ENCODE measurements around the gene ALOX15B. TPM values are rescaled to one million over a fixed set of nuclear protein-coding genes. Genes with fewer than 3 reads are reported as not detected.
A peak's percentile ranks its signal among the peaks of the same experiment; 100 is the strongest.

ALOX15B gene
- total RNA-seq, 1 experiment from 2014 or later: 0.30 TPM

DNA sequence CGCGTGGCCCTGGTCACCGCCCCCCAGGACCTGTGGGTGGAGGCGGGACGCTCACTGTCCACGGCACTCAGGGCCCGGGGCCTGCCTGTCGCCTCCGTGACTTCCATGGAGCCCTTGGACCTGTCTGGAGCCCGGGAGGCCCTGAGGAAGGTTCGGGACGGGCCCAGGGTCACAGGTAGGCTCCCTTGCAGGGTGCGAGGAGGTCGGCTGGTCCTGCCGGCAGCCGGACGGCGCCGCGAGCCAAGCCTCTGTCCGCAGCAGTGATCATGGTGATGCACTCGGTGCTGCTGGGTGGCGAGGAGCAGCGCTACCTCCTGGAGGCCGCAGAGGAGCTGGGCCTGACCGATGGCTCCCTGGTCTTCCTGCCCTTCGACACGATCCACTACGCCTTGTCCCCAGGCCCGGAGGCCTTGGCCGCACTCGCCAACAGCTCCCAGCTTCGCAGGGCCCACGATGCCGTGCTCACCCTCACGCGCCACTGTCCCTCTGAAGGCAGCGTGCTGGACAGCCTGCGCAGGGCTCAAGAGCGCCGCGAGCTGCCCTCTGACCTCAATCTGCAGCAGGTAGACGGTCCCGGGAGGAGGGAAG is 35.2 kb upstream of the ALOX15B start:
- Histone ChIP-seq H3K4me1 (ENCODE audit: control insufficient read depth in 1 of 2, insufficient read depth in 2 of 2, low read length in 2 of 2) (peaks cover 0 to 11% of the 10 kb centered on the region in 2 experiments; a peak in 2 of 4 replicates), H3K9ac (ENCODE audit: low read length) (no peak overlapping the region), H3K9me2 (ENCODE audit: insufficient read depth) (no peaks in the 10 kb centered on the region), H3K36me3 (ENCODE audit: control insufficient read depth in 1 of 2, insufficient read depth in 2 of 2, low read length in 2 of 2) (no peaks in the 10 kb centered on the region), H3K4me3 (replicated peaks in 1 of 2; ENCODE audit: low read depth in 1 of 2, low read length in 2 of 2) (no peak overlapping the region), H3K27ac (ENCODE audit: low read depth, low read length) (peak overlapping the region; percentile 13; the same call in 1 of the 2 replicates), H3K4me2 (ENCODE audit: low read length) (no peak overlapping the region), H3K27me3 (ENCODE audit: insufficient read depth, low read length) (no peaks in the 10 kb centered on the region), H3K9me3 (ENCODE audit: control insufficient read depth in 1 of 2, insufficient read depth in 1 of 2, low read depth in 1 of 2, low read length in 2 of 2) (no peaks in the 10 kb centered on the region), H4K20me1 (ENCODE audit: insufficient read depth) (no peaks in the 10 kb centered on the region), H2AFZ (ENCODE audit: low read depth, low read length, poor library complexity, severe bottlenecking) (no peak overlapping the region), H3K79me2 (ENCODE audit: insufficient read depth, low read length) (no peaks in the 10 kb centered on the region)
- ChIA-PET POLR2A (no interaction called here), RAD21 (ENCODE audit: low non-redundant PET in 1 of 2, low total read pairs in 2 of 2, uncharacterized antibody in 2 of 2, unreplicated experiment in 2 of 2) (no interaction called here), CTCF (no interaction called here)
- DNase-seq (ENCODE audit: low read depth, low spot score) (no peak), ATAC-seq (no peak)
- intact Hi-C loops (cut with micrococcal nuclease): no loop called here
- TF ChIP-seq, protein P1, sequence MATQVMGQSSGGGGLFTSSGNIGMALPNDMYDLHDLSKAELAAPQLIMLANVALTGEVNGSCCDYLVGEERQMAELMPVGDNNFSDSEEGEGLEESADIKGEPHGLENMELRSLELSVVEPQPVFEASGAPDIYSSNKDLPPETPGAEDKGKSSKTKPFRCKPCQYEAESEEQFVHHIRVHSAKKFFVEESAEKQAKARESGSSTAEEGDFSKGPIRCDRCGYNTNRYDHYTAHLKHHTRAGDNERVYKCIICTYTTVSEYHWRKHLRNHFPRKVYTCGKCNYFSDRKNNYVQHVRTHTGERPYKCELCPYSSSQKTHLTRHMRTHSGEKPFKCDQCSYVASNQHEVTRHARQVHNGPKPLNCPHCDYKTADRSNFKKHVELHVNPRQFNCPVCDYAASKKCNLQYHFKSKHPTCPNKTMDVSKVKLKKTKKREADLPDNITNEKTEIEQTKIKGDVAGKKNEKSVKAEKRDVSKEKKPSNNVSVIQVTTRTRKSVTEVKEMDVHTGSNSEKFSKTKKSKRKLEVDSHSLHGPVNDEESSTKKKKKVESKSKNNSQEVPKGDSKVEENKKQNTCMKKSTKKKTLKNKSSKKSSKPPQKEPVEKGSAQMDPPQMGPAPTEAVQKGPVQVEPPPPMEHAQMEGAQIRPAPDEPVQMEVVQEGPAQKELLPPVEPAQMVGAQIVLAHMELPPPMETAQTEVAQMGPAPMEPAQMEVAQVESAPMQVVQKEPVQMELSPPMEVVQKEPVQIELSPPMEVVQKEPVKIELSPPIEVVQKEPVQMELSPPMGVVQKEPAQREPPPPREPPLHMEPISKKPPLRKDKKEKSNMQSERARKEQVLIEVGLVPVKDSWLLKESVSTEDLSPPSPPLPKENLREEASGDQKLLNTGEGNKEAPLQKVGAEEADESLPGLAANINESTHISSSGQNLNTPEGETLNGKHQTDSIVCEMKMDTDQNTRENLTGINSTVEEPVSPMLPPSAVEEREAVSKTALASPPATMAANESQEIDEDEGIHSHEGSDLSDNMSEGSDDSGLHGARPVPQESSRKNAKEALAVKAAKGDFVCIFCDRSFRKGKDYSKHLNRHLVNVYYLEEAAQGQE (IDR thresholded peaks at IDR 0.05; ENCODE audit: low read depth): no peak
- TF ChIP-seq ZFX (IDR thresholded peaks at IDR 0.05) (no peak), JUND (IDR thresholded peaks at IDR 0.05) (no peak), EZH2 (IDR thresholded peaks at IDR 0.05) (no peak), EGR1 (IDR thresholded peaks at IDR 0.05; ENCODE audit: low read depth) (no peak), ZNF274 (IDR thresholded peaks at IDR 0.05; ENCODE audit: low read depth, low read length) (no peak), TCF7L2 (IDR thresholded peaks at IDR 0.05; ENCODE audit: borderline replicate concordance, extremely low read depth, insufficient read depth, insufficient read length) (no peak), RAD21 (IDR thresholded peaks at IDR 0.05; ENCODE audit: low read depth) (no peak), EZH2phosphoT487 (IDR thresholded peaks at IDR 0.05; ENCODE audit: borderline replicate concordance) (no peak), POLR2AphosphoS5 (IDR thresholded peaks at IDR 0.05; ENCODE audit: low read depth, low read length) (no peak), CBX3 (IDR thresholded peaks at IDR 0.05; ENCODE audit: low read depth) (no peak), SRF (IDR thresholded peaks at IDR 0.05; ENCODE audit: low read depth) (no peak)
- TF ChIP-seq, protein P2, sequence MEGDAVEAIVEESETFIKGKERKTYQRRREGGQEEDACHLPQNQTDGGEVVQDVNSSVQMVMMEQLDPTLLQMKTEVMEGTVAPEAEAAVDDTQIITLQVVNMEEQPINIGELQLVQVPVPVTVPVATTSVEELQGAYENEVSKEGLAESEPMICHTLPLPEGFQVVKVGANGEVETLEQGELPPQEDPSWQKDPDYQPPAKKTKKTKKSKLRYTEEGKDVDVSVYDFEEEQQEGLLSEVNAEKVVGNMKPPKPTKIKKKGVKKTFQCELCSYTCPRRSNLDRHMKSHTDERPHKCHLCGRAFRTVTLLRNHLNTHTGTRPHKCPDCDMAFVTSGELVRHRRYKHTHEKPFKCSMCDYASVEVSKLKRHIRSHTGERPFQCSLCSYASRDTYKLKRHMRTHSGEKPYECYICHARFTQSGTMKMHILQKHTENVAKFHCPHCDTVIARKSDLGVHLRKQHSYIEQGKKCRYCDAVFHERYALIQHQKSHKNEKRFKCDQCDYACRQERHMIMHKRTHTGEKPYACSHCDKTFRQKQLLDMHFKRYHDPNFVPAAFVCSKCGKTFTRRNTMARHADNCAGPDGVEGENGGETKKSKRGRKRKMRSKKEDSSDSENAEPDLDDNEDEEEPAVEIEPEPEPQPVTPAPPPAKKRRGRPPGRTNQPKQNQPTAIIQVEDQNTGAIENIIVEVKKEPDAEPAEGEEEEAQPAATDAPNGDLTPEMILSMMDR (IDR thresholded peaks at IDR 0.05 in 2 of 3, conservative IDR thresholded peaks at IDR 0.05 in 1 of 3; ENCODE audit: borderline replicate concordance in 1 of 3, insufficient read depth in 1 of 3, low read depth in 2 of 3, low read length in 2 of 3): no peak
- no TSS peak for BruUV-seq (replicated peaks)

Data from HCT116 (cell line).